ENCODE data around the gene NUCKS1. TPM values are rescaled to one million over a fixed set of nuclear protein-coding genes. Genes with fewer than 3 reads are reported as not detected.

NUCKS1 gene
- total RNA-seq, 1 experiment from 2014 or later: 276 TPM

DNA sequence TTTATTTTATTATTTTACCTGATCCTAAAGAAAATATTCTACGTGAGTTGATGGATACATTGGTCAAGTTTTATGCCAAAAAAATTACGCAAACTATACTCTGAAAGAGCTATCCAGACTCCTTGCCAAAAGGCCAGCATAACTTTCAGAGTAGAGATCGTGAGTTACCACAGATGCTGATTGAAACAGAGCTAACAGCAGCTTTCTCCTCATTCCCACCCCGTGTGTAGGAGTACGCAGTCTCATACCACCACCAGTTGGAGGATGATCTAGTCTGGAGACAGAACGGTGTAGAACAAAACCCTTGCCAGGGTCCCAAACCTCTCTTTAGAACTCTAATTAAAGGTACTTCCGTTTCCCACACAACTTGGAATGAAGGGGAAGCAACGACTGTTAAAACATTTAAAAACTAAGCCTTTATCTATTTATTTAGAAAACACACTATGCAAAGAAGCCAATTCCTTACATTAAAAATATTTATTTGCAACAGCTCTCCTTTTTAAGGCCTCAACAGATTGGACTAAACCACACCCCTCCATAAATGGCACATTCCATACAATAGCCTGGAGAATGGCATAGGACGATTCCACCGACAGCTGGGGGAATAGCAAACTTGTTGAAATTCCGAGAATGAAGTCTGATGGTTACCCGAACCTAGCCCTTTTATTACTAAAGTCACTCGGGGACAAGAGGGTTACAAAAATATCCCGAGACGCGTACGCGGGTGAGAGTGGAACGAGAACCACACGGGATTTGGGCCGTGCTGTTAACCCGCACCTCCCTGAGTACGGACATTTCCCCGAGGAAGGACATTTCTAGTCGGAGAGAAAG, 1.4 kb downstream of the NUCKS1 start:
- intact Hi-C loops (cut with micrococcal nuclease; ENCODE audit: unreplicated experiment): no loop called here
- peak overlapping the region; percentile 98 for H3K27ac Mint-ChIP-seq (ENCODE audit: unreplicated experiment)

DNA sequence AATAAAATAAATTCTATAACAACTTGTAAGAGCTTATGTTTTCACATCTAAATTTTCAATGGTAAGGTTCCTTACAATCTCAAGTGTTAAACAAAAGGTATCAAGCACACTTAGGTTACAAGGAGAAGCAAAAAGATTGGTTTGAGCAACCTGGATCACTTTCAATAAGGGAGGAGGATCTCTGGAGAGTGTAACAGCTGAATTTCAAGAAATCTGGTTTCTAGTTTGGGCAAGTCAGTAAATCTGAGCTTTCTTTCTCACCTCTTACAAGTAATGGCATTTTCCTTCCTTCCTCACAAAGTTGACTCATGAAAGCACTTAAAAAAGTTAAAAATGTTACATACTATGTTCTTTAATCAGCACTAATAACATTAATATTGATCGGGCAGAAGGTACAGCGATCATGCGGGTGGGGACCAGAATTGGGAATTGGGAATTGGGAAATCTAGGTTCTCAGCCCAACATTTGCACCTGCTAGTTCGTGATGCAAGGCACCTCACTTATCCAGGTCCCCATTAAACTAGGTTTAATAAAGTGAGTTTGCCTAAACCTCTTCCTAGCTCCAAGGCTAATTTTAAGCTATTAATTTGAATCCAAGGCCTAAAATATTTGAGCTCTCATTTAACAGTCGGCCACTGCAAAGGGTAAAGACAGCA, 3.1 kb downstream of the NUCKS1 start:
- CTCF ChIA-PET: interaction anchor here (0.9 to 1.0 kb wide), 2 partner anchors 23 to 230 kb away, joined by 3 read pairs; no protein-coding TSS in a partner anchor
- Mint-ChIP-seq H3K4me1 (ENCODE audit: low read depth, unreplicated experiment) (peaks cover 31% of the 10 kb centered on the region), H3K27ac (ENCODE audit: unreplicated experiment) (peak overlapping the region; percentile 73), H3K36me3 (ENCODE audit: insufficient read depth, unreplicated experiment) (peaks cover 76% of the 10 kb centered on the region), H3K27me3 (ENCODE audit: unreplicated experiment) (no peaks in the 10 kb centered on the region), H3K4me3 (ENCODE audit: low read depth, unreplicated experiment) (peak overlapping the region; percentile 60), H3K9me3 (ENCODE audit: low read depth, unreplicated experiment) (no peaks in the 10 kb centered on the region)
- TF ChIP-seq, protein P1, sequence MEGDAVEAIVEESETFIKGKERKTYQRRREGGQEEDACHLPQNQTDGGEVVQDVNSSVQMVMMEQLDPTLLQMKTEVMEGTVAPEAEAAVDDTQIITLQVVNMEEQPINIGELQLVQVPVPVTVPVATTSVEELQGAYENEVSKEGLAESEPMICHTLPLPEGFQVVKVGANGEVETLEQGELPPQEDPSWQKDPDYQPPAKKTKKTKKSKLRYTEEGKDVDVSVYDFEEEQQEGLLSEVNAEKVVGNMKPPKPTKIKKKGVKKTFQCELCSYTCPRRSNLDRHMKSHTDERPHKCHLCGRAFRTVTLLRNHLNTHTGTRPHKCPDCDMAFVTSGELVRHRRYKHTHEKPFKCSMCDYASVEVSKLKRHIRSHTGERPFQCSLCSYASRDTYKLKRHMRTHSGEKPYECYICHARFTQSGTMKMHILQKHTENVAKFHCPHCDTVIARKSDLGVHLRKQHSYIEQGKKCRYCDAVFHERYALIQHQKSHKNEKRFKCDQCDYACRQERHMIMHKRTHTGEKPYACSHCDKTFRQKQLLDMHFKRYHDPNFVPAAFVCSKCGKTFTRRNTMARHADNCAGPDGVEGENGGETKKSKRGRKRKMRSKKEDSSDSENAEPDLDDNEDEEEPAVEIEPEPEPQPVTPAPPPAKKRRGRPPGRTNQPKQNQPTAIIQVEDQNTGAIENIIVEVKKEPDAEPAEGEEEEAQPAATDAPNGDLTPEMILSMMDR (IDR thresholded peaks at IDR 0.05; ENCODE audit: unreplicated experiment): no peak
- DNase-seq: no peak
- intact Hi-C loops (cut with micrococcal nuclease; ENCODE audit: unreplicated experiment): loop anchor here (2.0 kb wide), 1 partner anchor 14 kb away; no protein-coding TSS in a partner anchor
- BruUV-seq (replicated peaks): no TSS peak

More for the DNA sequence above, 1.4 kb downstream of the NUCKS1 start:
- H3K4me1 Mint-ChIP-seq (ENCODE audit: low read depth, unreplicated experiment): peaks cover 22% of the 10 kb centered on the region
- CTCF ChIA-PET: interaction anchor here (0.6 to 1.2 kb wide), 4 partner anchors 27 to 229 kb away, joined by 4 to 5 read pairs (median 4); partner anchors contain the start of gene RAB29
- TF ChIP-seq, protein P1 (IDR thresholded peaks at IDR 0.05; ENCODE audit: unreplicated experiment): no peak
- H3K27me3 Mint-ChIP-seq (ENCODE audit: unreplicated experiment): peaks cover under 1% of the 10 kb centered on the region
- no peaks in the 10 kb centered on the region for H3K9me3 Mint-ChIP-seq (ENCODE audit: low read depth, unreplicated experiment)
- H3K36me3 Mint-ChIP-seq (ENCODE audit: insufficient read depth, unreplicated experiment): peaks cover 62% of the 10 kb centered on the region
- no TSS peak for BruUV-seq (replicated peaks)
- peak; percentile 10 for DNase-seq
- peak overlapping the region; percentile 84 for H3K4me3 Mint-ChIP-seq (ENCODE audit: low read depth, unreplicated experiment)

- Mint-ChIP-seq H3K36me3 (ENCODE audit: insufficient read depth, unreplicated experiment) (peaks cover 73% of the 10 kb centered on the region), H3K9me3 (ENCODE audit: low read depth, unreplicated experiment) (no peaks in the 10 kb centered on the region), H3K27ac (ENCODE audit: unreplicated experiment) (peak overlapping the region; percentile 52), H3K4me1 (ENCODE audit: low read depth, unreplicated experiment) (peaks cover 46% of the 10 kb centered on the region), H3K4me3 (ENCODE audit: low read depth, unreplicated experiment) (peak overlapping the region; percentile 58), H3K27me3 (ENCODE audit: unreplicated experiment) (no peaks in the 10 kb centered on the region)
- no peak for DNase-seq
- CTCF ChIA-PET: interaction anchor here (0.9 kb wide), 1 partner anchor 152 kb away, joined by 3 read pairs; no protein-coding TSS in a partner anchor
- TF ChIP-seq, protein P1 (IDR thresholded peaks at IDR 0.05; ENCODE audit: unreplicated experiment): no peak
- BruUV-seq (replicated peaks): no TSS peak
- intact Hi-C loops (cut with micrococcal nuclease; ENCODE audit: unreplicated experiment): no loop called here
Measured at GRCh38 chr1:205744403-205744802, 5.6 kb downstream of the NUCKS1 start.

DNA sequence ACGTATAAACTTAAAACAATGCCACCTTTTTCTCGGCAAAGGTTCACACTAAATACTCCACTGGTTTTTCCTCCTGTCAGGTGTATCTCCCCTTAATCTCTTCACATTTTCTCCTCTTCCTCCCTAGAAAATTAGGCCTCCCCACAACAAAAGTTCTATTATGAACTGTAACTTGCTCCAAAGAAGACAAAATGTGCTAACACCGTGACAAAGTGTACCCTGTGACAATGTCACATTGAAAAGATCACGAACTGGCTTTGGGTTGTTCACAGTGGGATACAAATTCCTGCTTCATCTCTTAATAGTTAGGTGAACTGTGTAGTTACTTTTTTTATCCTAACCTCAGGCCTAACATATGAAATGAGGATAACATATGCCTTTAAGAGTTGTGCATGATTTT, 6.0 kb downstream of the NUCKS1 start:
- H3K36me3 Mint-ChIP-seq (ENCODE audit: insufficient read depth, unreplicated experiment): peaks cover 73% of the 10 kb centered on the region
- CTCF ChIA-PET: no interaction called here

More for the DNA sequence above, 6.0 kb downstream of the NUCKS1 start:
- Mint-ChIP-seq H3K4me1 (ENCODE audit: low read depth, unreplicated experiment) (peaks cover 50% of the 10 kb centered on the region), H3K4me3 (ENCODE audit: low read depth, unreplicated experiment) (peak overlapping the region; percentile 58), H3K27me3 (ENCODE audit: unreplicated experiment) (no peaks in the 10 kb centered on the region), H3K9me3 (ENCODE audit: low read depth, unreplicated experiment) (no peaks in the 10 kb centered on the region), H3K27ac (ENCODE audit: unreplicated experiment) (peak overlapping the region; percentile 52)
- BruUV-seq (replicated peaks): no TSS peak
- TF ChIP-seq, protein P1 (IDR thresholded peaks at IDR 0.05; ENCODE audit: unreplicated experiment): no peak
- no peak for DNase-seq
- intact Hi-C loops (cut with micrococcal nuclease; ENCODE audit: unreplicated experiment): no loop called here

Measured in Calu3 (cell line).